Suppressor macrophage treated with lipopolysaccharide for 4 hours (primary cell): Measurements from ENCODE around the gene C15orf39.

Experiments used
- DNase-seq: peaks from one replicate; pipeline ENCODE4 v3.0.0-alpha.2; 2020

C15orf39 gene

DNA sequence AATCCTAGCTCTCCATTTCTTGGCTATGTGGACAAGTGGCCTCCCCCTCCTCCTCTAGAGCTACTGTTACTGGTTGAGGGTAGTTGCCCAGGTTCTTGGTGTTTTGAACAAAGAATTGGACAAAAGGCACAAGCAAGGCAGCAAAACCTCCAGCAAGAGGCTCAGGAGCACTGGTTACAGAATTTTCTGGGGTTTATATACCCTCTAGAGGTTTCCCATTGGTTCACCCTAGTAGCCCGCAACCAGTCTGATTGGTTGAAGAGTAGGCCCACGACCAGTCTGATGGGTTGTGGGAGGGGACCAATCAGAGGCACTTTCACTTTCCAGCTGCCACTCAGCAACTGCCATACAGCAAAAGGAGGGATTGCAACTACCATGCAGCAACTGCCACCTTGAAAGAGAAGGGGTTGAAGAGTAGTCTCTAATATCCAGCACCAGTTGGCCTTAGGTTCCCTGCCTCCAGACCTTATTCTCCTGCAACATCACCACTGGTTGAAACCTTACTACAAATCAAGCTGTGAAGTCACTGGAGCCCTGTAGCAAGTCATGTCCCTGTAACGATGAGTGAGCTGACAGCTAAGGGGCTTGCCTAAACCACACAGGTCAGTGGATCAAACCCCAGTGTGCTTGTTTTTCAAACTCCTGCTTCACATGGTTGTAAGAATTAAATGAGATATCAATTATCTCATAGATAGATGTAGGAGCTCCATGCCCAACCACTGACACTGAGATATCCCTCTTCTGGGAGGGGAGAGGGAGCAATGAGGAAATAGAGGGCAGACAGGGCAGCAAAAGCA lies 2.9 kb upstream of the C15orf39 start:
- DNase-seq, result peak; percentile 63

DNA sequence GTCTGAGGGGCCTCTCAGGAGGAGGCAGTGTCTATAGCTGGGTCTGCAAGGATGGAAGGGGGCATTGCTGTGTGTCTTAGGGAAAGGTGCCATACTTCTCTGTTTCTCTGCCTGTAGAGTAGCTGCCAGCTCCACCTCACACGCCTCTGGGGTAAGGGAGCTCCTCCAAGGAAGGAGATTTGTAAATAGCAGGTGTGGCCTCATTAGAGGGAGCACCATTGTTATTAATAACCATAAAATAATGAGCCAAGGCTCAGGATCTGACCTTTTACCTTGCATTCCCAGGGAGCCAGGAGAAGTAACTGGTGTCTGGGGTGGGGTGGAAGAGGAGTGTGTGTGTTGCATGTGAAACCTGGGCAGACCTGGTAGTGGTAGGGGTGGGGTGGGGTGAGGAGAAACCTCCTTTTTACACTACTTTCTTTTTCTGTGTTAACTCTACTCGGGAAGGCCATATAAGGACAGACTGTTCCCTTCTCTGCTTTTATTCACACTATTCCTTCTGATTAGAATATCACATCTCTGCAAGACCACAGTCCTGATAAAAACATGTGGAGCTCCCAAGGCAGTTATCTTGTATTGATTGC lies 2.2 kb upstream of the C15orf39 start:
- DNase-seq, result no peak

DNA sequence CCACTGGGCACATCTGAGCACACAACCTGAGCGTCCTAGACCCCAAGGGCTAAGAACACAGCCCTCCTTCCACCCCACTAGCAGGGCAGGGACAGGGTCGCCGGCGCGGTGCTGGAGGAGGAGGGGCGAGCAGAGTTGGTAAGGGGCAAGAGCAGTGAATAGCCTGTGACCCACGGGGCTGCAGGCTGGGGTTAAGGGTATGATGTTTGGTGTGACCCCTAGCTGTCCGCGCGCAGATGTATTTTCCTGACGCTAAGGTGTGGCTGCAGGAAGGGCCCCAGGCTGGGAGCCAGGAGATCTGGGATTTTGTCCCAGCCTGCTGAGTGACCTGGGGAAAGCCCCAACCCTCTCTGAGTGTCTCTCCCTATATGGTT lies 1.3 kb upstream of the C15orf39 start:
- no peak for DNase-seq

DNA sequence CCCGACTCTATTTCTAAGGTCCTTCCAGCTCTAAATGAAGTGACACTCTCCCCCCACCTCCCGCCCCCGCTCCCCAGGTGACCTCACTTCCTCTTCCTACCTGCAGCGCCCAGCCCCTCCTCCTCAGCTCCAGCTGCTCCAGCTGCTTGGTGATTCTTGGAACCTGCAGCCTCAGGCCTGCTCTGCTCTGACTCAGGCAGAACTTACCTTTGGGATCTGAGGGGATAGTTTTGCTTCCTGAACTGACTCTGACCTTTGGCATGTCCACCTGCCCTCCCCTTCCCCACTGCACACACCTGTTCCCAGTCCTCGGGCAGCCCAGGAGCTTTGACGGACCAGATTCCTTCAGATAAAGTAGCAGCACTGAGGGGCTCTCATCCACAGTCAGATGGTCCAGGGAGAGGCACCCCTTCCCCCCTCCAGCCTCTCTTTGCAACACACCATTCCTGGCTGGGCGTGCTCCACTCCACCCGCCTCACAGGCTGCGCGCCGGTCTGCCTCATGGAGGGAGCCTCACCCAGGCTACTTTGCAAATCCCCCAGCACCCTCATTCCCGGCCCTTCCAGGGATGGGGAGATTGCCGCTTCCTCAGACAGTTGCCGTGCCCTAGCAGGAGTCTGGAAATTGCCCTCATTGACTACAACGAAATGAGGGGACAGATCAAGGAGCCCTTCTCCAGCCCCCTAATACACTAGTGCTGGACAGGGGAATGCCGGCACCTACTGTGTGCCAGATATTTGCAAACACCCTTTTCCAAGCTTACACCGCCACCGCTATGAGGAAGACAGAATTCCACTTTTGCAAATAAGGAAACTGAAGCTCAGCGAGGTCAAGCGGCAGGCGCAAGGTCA lies 692 bp upstream of the C15orf39 start:
- DNase-seq, result peak; percentile 21

DNA sequence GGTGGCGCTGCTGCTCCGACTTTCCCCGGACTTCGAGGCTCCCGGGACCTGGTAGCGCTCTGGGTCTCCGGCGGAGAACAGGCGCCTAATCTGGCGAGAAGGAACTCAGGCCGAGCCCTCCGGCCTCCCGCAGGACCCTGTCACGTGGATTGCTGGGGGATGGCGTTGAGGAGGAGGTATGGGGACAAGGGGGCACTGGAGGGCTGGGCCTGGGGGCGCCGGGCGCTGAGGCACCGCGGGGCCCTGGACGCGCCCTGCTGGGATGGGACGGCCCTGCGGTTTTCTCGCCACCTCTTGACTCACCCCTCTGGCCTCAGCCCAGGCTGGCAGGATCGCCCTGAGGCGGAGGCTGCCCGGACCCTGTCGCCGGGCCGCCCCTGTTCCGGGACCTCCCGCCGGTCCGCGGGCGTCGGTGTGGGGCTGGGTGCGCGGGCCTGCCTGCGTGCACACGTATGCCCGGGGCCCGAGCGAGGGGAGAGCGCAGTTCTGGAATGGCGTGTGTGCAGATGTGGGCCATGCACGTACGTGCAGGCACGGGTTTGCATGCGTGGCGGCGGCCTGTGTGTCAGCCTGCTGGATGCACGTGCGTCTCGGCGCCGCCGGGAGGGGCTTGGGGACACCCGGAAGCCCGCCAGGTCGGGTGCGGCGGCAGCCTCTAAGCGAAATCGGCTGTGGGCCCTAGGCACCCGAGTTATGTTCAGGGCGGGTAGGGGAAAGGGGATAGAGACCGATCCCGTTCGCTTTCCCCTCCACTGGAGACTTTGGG lies 752 bp downstream of the C15orf39 start:
- peak; percentile 87 for DNase-seq

DNA sequence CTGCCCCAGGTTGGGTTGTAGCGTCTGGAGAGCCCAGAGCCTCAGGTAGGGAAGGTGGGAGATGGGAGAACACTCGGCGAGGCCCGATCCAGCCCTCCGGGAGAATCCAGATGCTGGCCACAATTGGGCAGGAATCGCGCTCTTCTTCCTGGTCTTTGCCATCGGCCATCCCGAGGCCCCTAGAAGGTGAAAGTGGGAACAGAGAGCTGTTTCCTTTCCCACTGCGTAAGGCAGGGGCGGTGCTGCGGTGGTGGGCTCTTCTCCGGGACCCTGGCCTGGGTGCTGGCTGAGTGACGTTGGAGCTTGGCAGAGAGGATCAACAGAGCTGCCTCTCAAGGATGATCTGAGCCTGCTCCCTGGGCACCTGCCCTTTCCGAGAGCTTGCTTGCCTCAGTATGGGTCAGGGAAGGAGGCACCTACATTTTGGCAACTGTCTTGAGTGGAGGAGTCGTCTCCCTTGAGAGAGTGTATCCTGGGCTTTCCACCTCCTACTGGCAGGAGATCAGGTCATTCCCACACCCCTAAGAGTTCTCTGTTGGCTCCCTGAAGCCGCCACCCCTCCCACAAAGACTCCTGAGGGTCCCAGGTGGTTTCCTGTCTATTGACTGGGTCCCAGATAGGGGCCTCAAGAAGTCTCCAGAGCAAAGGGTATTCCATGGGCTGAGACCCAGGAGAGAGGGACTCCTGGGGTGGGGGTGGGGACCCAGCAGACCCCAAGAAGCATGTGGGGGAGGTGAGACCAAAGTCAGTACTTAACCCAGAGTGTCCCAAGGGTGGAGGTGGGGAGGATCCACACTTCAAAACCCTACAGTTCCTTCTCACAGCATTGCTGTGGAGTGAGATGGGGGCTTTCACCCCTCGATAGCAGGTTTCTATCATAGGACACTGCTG lies 1.6 kb downstream of the C15orf39 start:
- DNase-seq, result peak; percentile 40

DNA sequence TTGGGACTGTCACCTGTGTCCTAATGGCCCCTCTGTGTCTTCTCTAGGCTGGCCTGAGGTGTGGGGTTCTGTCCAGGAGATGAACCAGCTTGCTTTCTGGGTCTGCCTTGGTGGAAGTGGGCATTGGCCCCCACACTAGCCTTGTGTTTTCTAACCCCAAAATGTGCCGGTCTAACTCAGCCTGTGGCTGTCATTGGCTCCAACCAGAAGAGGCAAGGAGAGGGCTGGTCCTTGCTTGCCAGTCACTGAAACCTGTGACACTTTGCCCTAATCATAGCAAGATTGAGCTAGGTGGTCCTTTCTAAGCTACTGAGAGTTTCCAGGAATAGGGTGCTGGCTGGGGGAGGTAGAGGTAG lies 2.2 kb downstream of the C15orf39 start:
- peak; percentile 16 for DNase-seq

DNA sequence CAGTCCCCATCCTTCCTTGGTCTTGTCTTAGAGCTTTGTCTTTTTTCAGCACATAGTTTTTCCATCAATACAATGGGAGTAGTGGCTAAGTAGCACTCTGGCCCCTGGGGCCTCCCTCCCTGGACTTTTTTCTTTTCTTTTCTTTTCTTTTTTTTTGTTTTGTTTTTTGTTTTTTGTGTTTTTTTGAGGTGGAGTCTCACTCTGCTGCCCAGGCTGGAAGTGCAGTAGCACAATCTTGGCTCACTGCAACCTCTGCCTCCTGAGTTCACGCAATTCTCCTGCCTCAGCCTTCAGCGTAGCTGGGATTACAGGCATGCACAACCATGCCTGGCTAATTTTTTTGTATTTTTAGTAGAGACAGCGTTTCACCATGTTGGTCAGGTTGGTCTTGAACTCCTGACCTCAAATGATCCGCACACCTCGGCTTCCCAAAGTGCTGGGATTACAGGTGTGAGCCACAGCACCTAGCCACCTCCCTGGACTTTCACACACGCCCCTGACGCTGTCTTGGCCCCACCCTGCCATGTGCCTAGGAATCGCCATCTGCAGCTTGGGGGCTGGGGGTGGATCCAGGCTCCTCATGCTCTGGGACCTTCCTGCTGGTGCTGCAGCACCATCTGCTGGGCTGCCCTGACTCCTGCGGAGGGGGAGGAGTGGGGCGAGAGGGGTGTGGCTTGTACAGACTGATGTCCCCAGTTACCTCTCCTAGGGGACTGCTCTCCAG lies 2.8 kb downstream of the C15orf39 start:
- peak; percentile 93 for DNase-seq

DNA sequence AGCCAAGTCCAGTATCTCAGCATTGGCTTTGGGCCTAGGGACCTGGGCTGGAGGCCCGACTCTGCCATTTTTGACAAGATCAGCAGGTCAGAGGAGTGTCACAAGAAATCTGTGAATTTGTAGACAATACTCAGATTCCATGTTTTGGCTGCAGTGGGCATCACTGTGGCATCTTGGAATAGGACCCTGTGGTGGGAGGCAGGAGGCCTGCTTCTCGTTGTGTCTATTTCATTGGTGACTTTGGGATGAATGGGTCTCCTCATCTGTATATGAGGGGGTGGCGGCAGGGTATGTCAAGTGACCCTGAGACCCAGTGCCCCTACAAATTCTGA lies 3.3 kb downstream of the C15orf39 start:
- DNase-seq, result no peak

DNA sequence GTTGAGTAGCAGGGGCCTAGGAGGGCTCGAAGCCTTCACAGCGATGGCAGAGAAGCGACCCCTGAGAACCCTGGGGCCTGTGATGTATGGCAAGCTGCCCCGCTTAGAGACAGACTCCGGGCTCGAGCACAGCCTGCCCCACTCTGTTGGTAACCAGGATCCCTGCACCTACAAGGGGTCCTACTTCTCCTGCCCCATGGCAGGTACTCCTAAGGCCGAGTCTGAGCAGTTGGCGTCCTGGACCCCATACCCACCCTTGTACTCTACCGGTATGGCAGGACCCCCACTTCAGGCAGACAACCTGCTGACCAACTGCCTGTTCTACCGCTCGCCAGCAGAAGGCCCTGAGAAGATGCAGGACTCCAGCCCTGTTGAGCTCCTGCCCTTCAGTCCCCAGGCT lies 4.3 kb downstream of the C15orf39 start:
- DNase-seq, result no peak

DNA sequence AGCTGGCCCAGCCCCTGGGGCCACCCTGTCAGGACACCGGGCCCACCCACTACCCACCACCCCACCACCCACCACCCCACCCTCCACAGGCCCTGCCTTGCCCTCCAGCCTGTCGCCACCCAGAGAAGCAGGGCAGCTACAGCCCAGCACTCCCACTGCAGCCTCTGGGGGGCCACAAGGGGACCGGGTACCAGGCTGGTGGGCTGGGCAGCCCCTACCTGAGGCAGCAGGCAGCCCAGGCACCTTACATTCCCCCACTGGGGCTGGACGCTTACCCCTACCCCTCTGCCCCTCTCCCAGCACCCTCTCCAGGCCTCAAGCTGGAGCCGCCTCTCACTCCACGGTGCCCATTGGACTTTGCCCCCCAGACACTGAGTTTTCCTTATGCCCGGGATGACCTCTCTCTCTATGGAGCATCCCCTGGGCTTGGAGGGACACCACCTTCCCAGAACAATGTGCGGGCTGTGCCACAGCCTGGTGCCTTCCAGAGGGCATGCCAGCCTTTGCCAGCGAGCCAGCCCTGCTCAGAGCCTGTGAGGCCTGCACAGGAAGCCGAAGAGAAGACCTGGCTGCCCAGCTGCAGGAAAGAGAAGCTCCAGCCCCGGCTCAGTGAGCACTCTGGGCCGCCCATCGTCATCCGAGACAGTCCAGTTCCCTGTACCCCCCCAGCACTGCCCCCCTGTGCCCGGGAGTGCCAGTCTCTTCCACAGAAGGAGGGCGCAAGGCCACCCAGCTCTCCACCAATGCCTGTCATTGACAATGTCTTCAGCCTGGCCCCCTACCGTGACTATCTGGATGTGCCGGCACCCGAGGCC lies 5.3 kb downstream of the C15orf39 start:
- no peak for DNase-seq

DNA sequence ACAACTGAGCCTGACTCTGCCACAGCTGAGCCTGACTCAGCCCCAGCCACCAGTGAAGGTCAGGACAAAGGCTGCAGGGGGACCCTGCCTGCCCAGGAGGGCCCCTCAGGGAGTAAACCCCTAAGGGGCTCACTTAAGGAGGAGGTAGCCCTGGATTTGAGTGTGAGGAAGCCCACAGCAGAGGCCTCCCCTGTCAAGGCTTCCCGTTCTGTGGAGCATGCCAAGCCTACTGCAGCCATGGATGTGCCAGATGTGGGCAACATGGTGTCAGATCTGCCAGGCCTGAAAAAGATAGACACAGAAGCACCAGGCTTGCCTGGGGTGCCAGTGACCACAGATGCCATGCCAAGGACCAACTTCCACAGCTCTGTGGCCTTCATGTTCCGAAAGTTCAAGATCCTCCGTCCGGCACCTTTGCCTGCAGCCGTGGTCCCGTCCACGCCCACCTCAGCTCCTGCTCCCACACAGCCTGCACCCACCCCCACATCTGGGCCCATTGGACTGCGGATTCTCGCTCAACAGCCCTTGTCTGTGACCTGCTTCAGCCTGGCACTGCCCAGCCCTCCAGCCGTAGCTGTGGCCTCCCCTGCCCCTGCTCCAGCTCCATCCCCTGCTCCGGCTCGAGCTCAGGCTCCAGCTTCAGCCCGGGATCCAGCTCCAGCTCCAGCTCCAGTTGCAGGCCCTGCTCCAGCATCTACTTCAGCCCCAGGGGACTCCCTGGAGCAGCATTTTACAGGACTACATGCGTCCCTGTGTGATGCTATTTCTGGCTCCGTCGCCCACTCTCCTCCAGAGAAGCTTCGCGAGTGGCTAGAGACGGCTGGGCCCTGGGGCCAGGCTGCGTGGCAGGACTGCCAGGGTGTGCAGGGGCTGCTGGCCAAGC lies 6.2 kb downstream of the C15orf39 start:
- DNase-seq, result no peak

DNA sequence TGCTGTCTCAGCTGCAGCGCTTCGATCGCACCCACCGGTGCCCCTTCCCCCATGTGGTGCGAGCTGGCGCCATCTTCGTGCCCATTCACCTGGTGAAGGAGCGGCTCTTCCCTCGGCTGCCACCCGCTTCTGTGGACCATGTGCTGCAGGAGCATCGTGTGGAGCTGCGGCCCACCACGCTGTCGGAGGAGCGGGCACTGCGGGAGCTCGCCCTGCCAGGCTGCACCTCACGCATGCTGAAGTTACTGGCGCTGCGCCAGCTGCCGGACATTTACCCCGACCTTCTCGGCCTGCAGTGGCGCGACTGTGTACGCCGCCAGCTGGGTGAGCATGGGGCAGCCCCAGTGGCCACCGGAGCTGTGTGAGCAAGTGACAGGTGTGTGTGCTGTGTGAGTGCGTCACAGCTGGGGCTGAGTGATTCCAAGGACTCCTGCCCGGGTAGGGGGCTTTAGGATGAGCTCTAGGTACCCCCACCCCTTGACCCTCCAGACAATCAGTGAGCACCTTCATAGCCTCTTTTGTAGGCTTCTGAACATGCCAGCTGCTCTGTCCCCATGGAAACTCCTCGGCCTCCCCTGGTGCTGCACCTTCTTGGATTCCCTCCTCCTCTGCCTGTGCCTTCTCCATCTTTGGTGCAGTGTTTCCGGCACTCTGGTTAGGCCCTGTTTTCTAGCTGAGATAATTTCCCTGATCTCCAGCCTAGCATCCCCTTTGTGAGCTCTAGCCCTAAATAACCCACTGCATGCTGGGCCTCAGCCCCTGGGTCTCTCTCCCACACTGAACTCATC lies 7.0 kb downstream of the C15orf39 start:
- DNase-seq, result no peak

DNA sequence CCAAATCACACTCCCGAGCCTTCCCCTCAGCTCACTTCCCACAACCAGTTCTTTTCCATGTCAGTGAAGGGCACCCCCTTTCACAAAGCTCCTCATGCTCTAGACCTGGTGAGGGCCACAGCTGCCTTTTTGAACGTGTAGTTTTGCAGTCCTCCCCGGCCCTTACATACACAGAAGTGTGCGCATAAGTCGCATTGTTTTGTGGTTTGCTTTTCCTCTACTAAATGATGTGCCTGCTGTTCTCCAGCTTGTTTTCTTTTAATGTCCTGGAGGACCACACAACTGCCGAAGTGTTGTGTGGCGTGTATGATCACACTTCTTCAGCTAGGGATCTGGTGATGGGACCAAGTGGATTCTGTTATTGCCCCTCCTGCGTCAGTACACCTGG lies 7.6 kb downstream of the C15orf39 start:
- no peak for DNase-seq

DNA sequence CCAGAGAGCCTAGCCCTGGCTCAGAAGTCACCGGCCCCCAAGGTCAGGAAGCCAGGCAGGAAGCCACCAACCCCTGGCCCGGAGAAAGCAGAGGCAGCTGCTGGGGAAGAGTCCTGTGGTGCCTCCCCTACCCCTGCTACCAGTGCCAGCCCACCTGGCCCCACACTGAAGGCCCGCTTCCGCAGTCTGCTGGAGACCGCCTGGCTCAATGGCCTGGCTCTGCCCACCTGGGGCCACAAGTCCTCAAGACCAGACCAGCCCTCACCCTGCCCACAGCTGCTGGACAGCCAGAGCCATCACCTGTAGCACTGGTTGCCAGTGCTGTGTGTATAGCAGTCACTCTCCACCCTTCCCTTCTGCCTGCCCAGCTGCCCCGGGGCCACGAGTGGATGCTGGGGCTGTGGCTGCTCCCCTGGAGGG lies 9.1 kb downstream of the C15orf39 start:
- no peak for DNase-seq

DNA sequence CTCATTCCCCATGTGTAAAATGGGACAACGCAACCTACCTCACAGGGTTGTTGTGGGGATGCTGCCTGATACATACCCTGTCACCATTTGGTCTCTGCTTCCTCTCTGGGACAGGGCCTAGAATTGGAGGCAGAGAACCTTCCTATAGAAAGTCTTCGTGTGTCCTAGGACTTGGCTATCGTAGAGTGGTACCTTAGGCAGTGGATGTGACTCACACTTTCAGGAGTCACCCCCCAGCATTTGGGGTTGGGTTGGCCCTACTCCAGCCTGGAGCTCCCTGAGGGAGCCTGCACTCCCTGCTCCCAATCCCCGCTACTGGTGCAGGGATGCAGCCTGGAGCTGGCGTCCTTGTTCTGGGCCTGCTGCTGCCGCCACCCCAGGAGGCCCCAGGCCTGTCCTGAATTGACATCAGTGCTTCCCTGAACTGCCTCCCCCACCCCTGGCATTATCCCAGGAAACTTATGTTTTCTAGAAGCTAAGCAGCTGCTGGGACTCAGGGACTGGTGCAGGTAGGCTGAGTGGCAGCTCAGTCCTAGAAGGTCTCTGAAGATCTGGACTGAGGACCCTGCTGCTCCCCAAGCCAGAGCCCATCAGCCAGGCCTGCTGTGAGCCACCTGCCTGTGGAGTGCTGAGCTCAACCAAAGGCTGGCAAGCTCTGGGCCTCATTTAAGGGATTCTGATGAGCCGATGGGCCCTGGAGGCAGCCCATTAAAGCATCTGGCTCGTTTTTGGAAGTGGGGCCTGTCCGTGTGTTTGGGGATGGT lies 9.9 kb downstream of the C15orf39 start:
- DNase-seq, result no peak

DNA sequence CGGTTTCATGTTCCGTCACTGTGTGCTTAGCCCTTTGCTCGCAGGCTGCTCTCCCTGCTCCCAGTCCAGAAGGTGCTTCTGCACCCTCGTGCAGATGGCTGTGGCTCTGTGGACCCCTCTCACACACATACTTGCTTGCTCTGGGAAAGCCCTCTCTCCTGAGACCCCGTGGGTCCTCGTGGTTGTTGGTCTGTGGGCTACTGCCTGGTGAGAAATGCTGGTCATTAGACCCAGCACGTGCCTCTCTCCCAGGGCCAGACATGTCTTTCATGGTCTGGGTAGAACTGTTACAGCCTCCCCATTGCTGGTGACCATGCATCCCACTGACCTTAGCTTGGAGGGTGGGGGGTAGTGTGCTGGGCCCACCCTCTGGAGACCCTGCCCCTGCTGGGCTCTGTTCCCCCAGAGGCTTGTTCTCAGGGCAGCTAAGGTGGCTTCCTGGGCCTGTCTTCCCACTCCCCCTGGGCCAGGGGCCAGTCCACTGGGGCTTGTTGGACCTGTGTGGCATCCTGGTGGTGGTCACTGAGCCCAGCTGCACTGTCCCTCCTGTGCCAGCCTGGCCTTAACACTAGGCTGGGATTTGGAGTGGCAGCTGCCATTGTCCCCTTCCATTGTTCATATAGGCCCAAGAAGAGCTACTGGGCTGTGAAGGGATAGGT lies 10.6 kb downstream of the C15orf39 start:
- no peak for DNase-seq
